HepG2 (cell line): ENCODE results near the gene DNALI1. TPM values are rescaled to one million over a fixed set of nuclear protein-coding genes. Genes with fewer than 3 reads are reported as not detected.

Source experiments
- ADNP ChIP-seq: sonication (generic); formaldehyde crosslinking; IDR thresholded peaks from 2 replicates; pipeline ENCODE4 v1.4.0; 2020; ENCODE audit warnings: missing genetic modification reagents
- AHR ChIP-seq: IDR thresholded peaks from 2 replicates; pipeline ENCODE4 v1.6.1; 2018; ENCODE audit warnings: missing genetic modification reagents, missing compliant biosample characterization
- HOXA5 ChIP-seq: sonication (generic); formaldehyde crosslinking; IDR thresholded peaks from 2 replicates; pipeline ENCODE4 v1.4.0; 2020; ENCODE audit warnings: missing genetic modification reagents
- MTA3 ChIP-seq: sonication (generic); formaldehyde crosslinking; IDR thresholded peaks from 2 replicates; pipeline ENCODE4 v1.4.0; 2020; ENCODE audit warnings: missing genetic modification reagents
- NAIF1 ChIP-seq: sonication (generic); formaldehyde crosslinking; IDR thresholded peaks from 2 replicates; pipeline ENCODE4 v1.5.0; 2020; ENCODE audit warnings: mild to moderate bottlenecking, missing genetic modification reagents, borderline replicate concordance
- NCOR1 ChIP-seq: fragments of 200-600 bp; sonication (generic); IDR thresholded peaks from 2 replicates; pipeline ENCODE4 v1.7.0; 2017; ENCODE audit warnings: antibody characterized with exemption, low read length, borderline replicate concordance
- NFATC3 ChIP-seq: sonication (generic); formaldehyde crosslinking; IDR thresholded peaks from 2 replicates; pipeline ENCODE4 v1.5.1; 2020; ENCODE audit warnings: mild to moderate bottlenecking, missing genetic modification reagents
- NFE2L1 ChIP-seq: sonication (generic); formaldehyde crosslinking; IDR thresholded peaks from 2 replicates; pipeline ENCODE4 v1.4.0; 2020; ENCODE audit warnings: missing genetic modification reagents, mild to moderate bottlenecking, borderline replicate concordance
- PTBP1 ChIP-seq: fragments of 200-400 bp; formaldehyde crosslinking; IDR thresholded peaks from 2 replicates; pipeline ENCODE4 v1.6.1; 2018; ENCODE audit warnings: low read length, low read depth; ENCODE audit not compliant: poor library complexity, severe bottlenecking
- WIZ ChIP-seq: sonication (generic); formaldehyde crosslinking; IDR thresholded peaks from 2 replicates; pipeline ENCODE4 v1.5.1; 2020; ENCODE audit warnings: mild to moderate bottlenecking, missing genetic modification reagents
- ZNF33A ChIP-seq: sonication (generic); formaldehyde crosslinking; IDR thresholded peaks from 2 replicates; pipeline ENCODE4 v1.5.1; 2020; ENCODE audit warnings: missing genetic modification reagents, mild to moderate bottlenecking, moderate library complexity, borderline replicate concordance
- ZNF775 ChIP-seq: sonication (generic); formaldehyde crosslinking; IDR thresholded peaks from 2 replicates; pipeline ENCODE4 v1.4.0; 2020; ENCODE audit warnings: missing genetic modification reagents, mild to moderate bottlenecking, moderate library complexity, borderline replicate concordance
- polyA plus RNA-seq, 8 experiments: library from polyadenylated mRNA; depleted of rRNA in 3 of 8; stranded (reverse) in 7 of 8; unstranded in 1 of 8; fragments of >200 nt; fragmentation: Illumina TruSeq in 4 of 8; extraction: Trizol in 4 of 8; gene quantifications; 2 replicates each; pipeline versions ENCODE4 v1.2.1 to v1.2.3, GENCODE V29; 2011 to 2016; ENCODE audit warnings: low read depth in 4 of 8, missing spikeins in 1 of 8, mixed read lengths in 1 of 8; ENCODE audit not compliant: insufficient read depth in 1 of 8
- total RNA-seq, 5 experiments: library from RNA; depleted of rRNA; stranded (reverse); fragments of >200 nt; fragmentation: Illumina TruSeq; extraction: Trizol; gene quantifications; 2 replicates each; pipeline ENCODE4 v1.2.3, GENCODE V29; 2016; ENCODE audit warnings: low read depth in 1 of 5
- TF ChIP-seq, protein P1 (sequence below), 2 experiments: fragments of 450-650 bp in 1 of 2; sonication (generic) in 1 of 2; formaldehyde crosslinking in 1 of 2; IDR thresholded peaks; 2 replicates each; pipeline versions ENCODE4 v1.6.1 to v1.8.0; 2016 to 2022; ENCODE audit warnings: antibody characterized with exemption in 1 of 2, mild to moderate bottlenecking in 1 of 2, missing genetic modification reagents in 1 of 2
- TF ChIP-seq, protein P2 (sequence below): IDR thresholded peaks from 2 replicates; pipeline ENCODE4 v1.6.1; 2016; ENCODE audit warnings: missing genetic modification reagents, missing compliant biosample characterization
- TF ChIP-seq, protein P3 (sequence below): sonication (generic); formaldehyde crosslinking; IDR thresholded peaks from 2 replicates; pipeline ENCODE4 v1.9.0; 2021; ENCODE audit warnings: missing genetic modification reagents, mild to moderate bottlenecking, borderline replicate concordance
- TF ChIP-seq, protein P4 (sequence below): IDR thresholded peaks from 2 replicates; pipeline ENCODE4 v1.6.1; 2016; ENCODE audit warnings: low read depth, control low read depth

The DNALI1 gene
- total and polyA plus RNA-seq, 2 of the 13 experiments (the other 11 are each of a cell fraction or from before 2014, with no cell fraction given), result 0.42 to 0.70 TPM

DNA sequence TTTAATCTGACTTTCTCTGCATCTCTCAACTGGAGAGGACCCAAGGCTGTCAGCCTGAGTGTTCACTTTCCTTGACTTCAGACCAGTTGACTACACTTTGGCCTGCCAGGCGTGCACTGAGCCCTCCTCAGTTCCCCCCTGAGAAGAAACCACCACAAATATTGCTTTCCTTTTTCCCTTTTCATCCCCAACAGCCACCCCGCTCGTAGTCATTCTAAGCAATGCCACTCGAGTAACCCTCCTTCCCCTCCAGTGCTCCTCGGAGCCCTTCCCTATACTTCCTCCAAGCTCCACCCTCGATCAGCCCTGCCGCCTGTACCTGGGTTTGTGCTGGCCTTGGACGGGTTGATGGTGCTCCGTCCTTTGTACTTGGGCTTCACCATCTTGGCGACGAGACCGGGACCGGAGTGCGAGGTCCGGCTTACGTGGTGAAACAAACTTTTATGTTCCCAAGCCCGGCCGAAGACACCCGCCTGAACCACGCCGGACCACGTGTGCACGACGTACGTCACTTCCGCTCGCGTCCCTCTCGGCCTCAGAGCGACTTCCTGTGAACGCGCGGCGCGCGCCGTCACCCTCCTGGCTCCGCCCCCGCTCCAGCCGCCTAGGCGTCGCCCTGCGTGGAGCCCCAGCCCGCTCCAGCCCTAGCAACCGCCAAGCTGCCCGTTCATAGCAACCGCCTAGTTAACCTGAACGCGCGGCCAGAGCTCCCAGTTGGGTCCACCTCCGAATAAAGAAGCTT is 38.9 kb downstream of the DNALI1 start, which contains the start of gene GNL2 (continued):
- peak; percentile 25; the same call in 1 of the 2 replicates for TF ChIP-seq NFE2L1 (CRISPR knock-in tag)
- TF ChIP-seq, protein P1, sequence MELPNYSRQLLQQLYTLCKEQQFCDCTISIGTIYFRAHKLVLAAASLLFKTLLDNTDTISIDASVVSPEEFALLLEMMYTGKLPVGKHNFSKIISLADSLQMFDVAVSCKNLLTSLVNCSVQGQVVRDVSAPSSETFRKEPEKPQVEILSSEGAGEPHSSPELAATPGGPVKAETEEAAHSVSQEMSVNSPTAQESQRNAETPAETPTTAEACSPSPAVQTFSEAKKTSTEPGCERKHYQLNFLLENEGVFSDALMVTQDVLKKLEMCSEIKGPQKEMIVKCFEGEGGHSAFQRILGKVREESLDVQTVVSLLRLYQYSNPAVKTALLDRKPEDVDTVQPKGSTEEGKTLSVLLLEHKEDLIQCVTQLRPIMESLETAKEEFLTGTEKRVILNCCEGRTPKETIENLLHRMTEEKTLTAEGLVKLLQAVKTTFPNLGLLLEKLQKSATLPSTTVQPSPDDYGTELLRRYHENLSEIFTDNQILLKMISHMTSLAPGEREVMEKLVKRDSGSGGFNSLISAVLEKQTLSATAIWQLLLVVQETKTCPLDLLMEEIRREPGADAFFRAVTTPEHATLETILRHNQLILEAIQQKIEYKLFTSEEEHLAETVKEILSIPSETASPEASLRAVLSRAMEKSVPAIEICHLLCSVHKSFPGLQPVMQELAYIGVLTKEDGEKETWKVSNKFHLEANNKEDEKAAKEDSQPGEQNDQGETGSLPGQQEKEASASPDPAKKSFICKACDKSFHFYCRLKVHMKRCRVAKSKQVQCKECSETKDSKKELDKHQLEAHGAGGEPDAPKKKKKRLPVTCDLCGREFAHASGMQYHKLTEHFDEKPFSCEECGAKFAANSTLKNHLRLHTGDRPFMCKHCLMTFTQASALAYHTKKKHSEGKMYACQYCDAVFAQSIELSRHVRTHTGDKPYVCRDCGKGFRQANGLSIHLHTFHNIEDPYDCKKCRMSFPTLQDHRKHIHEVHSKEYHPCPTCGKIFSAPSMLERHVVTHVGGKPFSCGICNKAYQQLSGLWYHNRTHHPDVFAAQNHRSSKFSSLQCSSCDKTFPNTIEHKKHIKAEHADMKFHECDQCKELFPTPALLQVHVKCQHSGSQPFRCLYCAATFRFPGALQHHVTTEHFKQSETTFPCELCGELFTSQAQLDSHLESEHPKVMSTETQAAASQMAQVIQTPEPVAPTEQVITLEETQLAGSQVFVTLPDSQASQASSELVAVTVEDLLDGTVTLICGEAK (IDR thresholded peaks at IDR 0.05), result peak; percentile 67
- TF ChIP-seq, protein P1 (CRISPR knock-in tag; IDR thresholded peaks at IDR 0.05), result peak; percentile 56
- TF ChIP-seq WIZ (CRISPR knock-in tag), result no peak
- TF ChIP-seq HOXA5 (CRISPR knock-in tag), result no peak
- TF ChIP-seq, protein P2, sequence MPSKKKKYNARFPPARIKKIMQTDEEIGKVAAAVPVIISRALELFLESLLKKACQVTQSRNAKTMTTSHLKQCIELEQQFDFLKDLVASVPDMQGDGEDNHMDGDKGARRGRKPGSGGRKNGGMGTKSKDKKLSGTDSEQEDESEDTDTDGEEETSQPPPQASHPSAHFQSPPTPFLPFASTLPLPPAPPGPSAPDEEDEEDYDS (CRISPR knock-in tag), result peak; percentile 52
- no peak for TF ChIP-seq MTA3 (CRISPR knock-in tag)
- TF ChIP-seq ZNF33A (CRISPR knock-in tag), result no peak
- TF ChIP-seq NCOR1, result no peak; the same call in 1 of the 2 replicates
- 0 out of 2 replicates have a peak, but pooled peaks have one; percentile 18 for TF ChIP-seq NFATC3 (CRISPR knock-in tag)
- no peak for TF ChIP-seq ADNP
- TF ChIP-seq, protein P3, sequence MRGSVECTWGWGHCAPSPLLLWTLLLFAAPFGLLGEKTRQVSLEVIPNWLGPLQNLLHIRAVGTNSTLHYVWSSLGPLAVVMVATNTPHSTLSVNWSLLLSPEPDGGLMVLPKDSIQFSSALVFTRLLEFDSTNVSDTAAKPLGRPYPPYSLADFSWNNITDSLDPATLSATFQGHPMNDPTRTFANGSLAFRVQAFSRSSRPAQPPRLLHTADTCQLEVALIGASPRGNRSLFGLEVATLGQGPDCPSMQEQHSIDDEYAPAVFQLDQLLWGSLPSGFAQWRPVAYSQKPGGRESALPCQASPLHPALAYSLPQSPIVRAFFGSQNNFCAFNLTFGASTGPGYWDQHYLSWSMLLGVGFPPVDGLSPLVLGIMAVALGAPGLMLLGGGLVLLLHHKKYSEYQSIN (CRISPR knock-in tag), result no peak
- TF ChIP-seq, protein P4, sequence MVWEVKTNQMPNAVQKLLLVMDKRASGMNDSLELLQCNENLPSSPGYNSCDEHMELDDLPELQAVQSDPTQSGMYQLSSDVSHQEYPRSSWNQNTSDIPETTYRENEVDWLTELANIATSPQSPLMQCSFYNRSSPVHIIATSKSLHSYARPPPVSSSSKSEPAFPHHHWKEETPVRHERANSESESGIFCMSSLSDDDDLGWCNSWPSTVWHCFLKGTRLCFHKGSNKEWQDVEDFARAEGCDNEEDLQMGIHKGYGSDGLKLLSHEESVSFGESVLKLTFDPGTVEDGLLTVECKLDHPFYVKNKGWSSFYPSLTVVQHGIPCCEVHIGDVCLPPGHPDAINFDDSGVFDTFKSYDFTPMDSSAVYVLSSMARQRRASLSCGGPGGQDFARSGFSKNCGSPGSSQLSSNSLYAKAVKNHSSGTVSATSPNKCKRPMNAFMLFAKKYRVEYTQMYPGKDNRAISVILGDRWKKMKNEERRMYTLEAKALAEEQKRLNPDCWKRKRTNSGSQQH (CRISPR knock-in tag), result no peak
- no peak for TF ChIP-seq NAIF1 (CRISPR knock-in tag)
- 0 out of 2 replicates have a peak, but pooled peaks have one; percentile 58 for TF ChIP-seq AHR
- TF ChIP-seq ZNF775, result no peak
- no peak for TF ChIP-seq PTBP1
